GM18517 (cell line): ENCODE data around the gene SLC25A18.

ENCODE experiments used
- ATAC-seq: cut with Tn5 transposase; IDR thresholded peaks from one replicate; pipeline ENCODE4 v1.9.1; 2021; ENCODE audit warnings: mild to moderate bottlenecking, moderate library complexity; ENCODE audit not compliant: unreplicated experiment

The SLC25A18 gene

GRCh38 chr22:17569971-17570511, 6.7 kb downstream of the SLC25A18 start:
- no peak for ATAC-seq

GRCh38 chr22:17570851-17571631, 7.7 kb downstream of the SLC25A18 start:
- no peak for ATAC-seq

GRCh38 chr22:17575151-17575550, 11.9 kb downstream of the SLC25A18 start:
- ATAC-seq: no peak

GRCh38 chr22:17575681-17576080, 12.4 kb downstream of the SLC25A18 start:
- ATAC-seq: no peak

GRCh38 chr22:17576470-17576869, 13.2 kb downstream of the SLC25A18 start:
- no peak for ATAC-seq

- no peak for ATAC-seq
Observed at GRCh38 chr22:17578136-17578754, 14.9 kb downstream of the SLC25A18 start.

- ATAC-seq: no peak
Observed at GRCh38 chr22:17579535-17579981, 16.3 kb downstream of the SLC25A18 start.

- ATAC-seq: no peak
Observed at GRCh38 chr22:17580441-17581031, 17.2 kb downstream of the SLC25A18 start.

- ATAC-seq: no peak
Observed at GRCh38 chr22:17581056-17581455, 17.8 kb downstream of the SLC25A18 start.

GRCh38 chr22:17581631-17582030, 18.3 kb downstream of the SLC25A18 start:
- no peak for ATAC-seq

GRCh38 chr22:17583151-17583550, 19.9 kb downstream of the SLC25A18 start:
- ATAC-seq: no peak

- ATAC-seq: no peak
Observed at GRCh38 chr22:17586831-17587440, 23.6 kb downstream of the SLC25A18 start.

- ATAC-seq: no peak
Observed at GRCh38 chr22:17587629-17588028, 24.3 kb downstream of the SLC25A18 start.

- no peak for ATAC-seq
Observed at GRCh38 chr22:17588606-17589005, 25.3 kb downstream of the SLC25A18 start.

- no peak for ATAC-seq
Observed at GRCh38 chr22:17589810-17590375, 26.6 kb downstream of the SLC25A18 start.

GRCh38 chr22:17590586-17590985, 27.3 kb downstream of the SLC25A18 start:
- ATAC-seq: no peak

GRCh38 chr22:17592201-17592600, 28.9 kb downstream of the SLC25A18 start:
- ATAC-seq: no peak

GRCh38 chr22:17596226-17596625, 32.9 kb downstream of the SLC25A18 start:
- ATAC-seq: no peak

GRCh38 chr22:17597217-17597616, 33.9 kb downstream of the SLC25A18 start:
- no peak for ATAC-seq

- no peak for ATAC-seq
Observed at GRCh38 chr22:17598318-17598717, 35.0 kb downstream of the SLC25A18 start.

- no peak for ATAC-seq
Observed at GRCh38 chr22:17601031-17601430, 37.7 kb downstream of the SLC25A18 start.
